ENCODE data around the gene PRDM1.

GRCh38 chr6:106087548-106088325, 1.6 kb downstream of the PRDM1 start:
- TF ChIP-seq ZNF426 (tag by site-specific recombination; IDR thresholded peaks at IDR 0.05) = no peak
- TF ChIP-seq, protein P1, sequence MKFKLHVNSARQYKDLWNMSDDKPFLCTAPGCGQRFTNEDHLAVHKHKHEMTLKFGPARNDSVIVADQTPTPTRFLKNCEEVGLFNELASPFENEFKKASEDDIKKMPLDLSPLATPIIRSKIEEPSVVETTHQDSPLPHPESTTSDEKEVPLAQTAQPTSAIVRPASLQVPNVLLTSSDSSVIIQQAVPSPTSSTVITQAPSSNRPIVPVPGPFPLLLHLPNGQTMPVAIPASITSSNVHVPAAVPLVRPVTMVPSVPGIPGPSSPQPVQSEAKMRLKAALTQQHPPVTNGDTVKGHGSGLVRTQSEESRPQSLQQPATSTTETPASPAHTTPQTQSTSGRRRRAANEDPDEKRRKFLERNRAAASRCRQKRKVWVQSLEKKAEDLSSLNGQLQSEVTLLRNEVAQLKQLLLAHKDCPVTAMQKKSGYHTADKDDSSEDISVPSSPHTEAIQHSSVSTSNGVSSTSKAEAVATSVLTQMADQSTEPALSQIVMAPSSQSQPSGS (tag by site-specific recombination; IDR thresholded peaks at IDR 0.05; ENCODE audit: low read depth) = no peak
- TF ChIP-seq TCF7L2 (IDR thresholded peaks at IDR 0.05; ENCODE audit: borderline replicate concordance, low read depth, low read length) = no peak
- no peak for TF ChIP-seq ZNF664 (tag by site-specific recombination; IDR thresholded peaks at IDR 0.05)
